HG03575 (cell line): ENCODE data around the gene ADAD1.
"Not testable (repeated sequence)": the region's sequence is repeated elsewhere in the genome, so short reads cannot be mapped to it uniquely, and the experiment has no call there.

Experiments
- ATAC-seq: cut with Tn5 transposase; IDR thresholded peaks from one replicate; pipeline ENCODE4 v1.9.1; 2021; ENCODE audit not compliant: unreplicated experiment, insufficient number of reproducible peaks, low FRiP score; ENCODE audit errors: extremely low read depth

The ADAD1 gene

GRCh38 chr4:122378711-122379110, at the start of gene ADAD1:
Gene ADAD1 (plus strand): TSS chr4:122379011. CDS start chr4:122380070, 1,059 bp downstream.
- no peak for ATAC-seq

- no peak for ATAC-seq
Observed at GRCh38 chr4:122329876-122330565, 48.8 kb upstream of the ADAD1 start.

- ATAC-seq: no peak
Observed at GRCh38 chr4:122331195-122331594, 47.6 kb upstream of the ADAD1 start.

- ATAC-seq: no peak
Observed at GRCh38 chr4:122334828-122335227, 44.0 kb upstream of the ADAD1 start.

GRCh38 chr4:122341886-122342285, 36.9 kb upstream of the ADAD1 start:
- ATAC-seq: no peak

- ATAC-seq: no peak
Observed at GRCh38 chr4:122346036-122346435, 32.8 kb upstream of the ADAD1 start.

- no peak for ATAC-seq
Observed at GRCh38 chr4:122346503-122346902, 32.3 kb upstream of the ADAD1 start.

- no peak for ATAC-seq
Observed at GRCh38 chr4:122356317-122356808, 22.4 kb upstream of the ADAD1 start.

GRCh38 chr4:122360754-122361153, 18.1 kb upstream of the ADAD1 start:
- ATAC-seq: no peak

GRCh38 chr4:122364700-122365404, 14.0 kb upstream of the ADAD1 start:
- no peak for ATAC-seq

- not testable (repeated sequence) for ATAC-seq
Observed at GRCh38 chr4:122368786-122369185, 10.0 kb upstream of the ADAD1 start.

GRCh38 chr4:122377352-122377751, 1.5 kb upstream of the ADAD1 start:
- no peak for ATAC-seq

GRCh38 chr4:122379239-122379638, 428 bp downstream of the ADAD1 start:
- no peak for ATAC-seq

- no peak for ATAC-seq
Observed at GRCh38 chr4:122383341-122383740, 4.5 kb downstream of the ADAD1 start.

GRCh38 chr4:122384245-122384644, 5.4 kb downstream of the ADAD1 start:
- ATAC-seq: no peak

GRCh38 chr4:122393276-122393675, 14.5 kb downstream of the ADAD1 start:
- no peak for ATAC-seq

- no peak for ATAC-seq
Observed at GRCh38 chr4:122403861-122404260, 25.1 kb downstream of the ADAD1 start.

- no peak for ATAC-seq
Observed at GRCh38 chr4:122412547-122412946, 33.7 kb downstream of the ADAD1 start.

- no peak for ATAC-seq
Observed at GRCh38 chr4:122423246-122423645, 44.4 kb downstream of the ADAD1 start.

GRCh38 chr4:122431351-122431750, 52.5 kb downstream of the ADAD1 start:
- ATAC-seq: no peak
